ENCODE data around the gene XPR1.

- TF ChIP-seq, protein P1, sequence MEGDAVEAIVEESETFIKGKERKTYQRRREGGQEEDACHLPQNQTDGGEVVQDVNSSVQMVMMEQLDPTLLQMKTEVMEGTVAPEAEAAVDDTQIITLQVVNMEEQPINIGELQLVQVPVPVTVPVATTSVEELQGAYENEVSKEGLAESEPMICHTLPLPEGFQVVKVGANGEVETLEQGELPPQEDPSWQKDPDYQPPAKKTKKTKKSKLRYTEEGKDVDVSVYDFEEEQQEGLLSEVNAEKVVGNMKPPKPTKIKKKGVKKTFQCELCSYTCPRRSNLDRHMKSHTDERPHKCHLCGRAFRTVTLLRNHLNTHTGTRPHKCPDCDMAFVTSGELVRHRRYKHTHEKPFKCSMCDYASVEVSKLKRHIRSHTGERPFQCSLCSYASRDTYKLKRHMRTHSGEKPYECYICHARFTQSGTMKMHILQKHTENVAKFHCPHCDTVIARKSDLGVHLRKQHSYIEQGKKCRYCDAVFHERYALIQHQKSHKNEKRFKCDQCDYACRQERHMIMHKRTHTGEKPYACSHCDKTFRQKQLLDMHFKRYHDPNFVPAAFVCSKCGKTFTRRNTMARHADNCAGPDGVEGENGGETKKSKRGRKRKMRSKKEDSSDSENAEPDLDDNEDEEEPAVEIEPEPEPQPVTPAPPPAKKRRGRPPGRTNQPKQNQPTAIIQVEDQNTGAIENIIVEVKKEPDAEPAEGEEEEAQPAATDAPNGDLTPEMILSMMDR (optimal IDR thresholded peaks at IDR 0.05 in 1 of 3, IDR thresholded peaks at IDR 0.05 in 1 of 3, conservative IDR thresholded peaks at IDR 0.05 in 1 of 3; ENCODE audit: extremely low read depth in 1 of 3, insufficient read depth in 2 of 3, low read length in 3 of 3), result no peak
- TF ChIP-seq EZH2 (IDR thresholded peaks at IDR 0.05; ENCODE audit: low read length), result no peak
Observed at GRCh38 chr1:180785887-180786286, 154.1 kb downstream of the XPR1 start.

All from keratinocyte (primary cell).